ENCODE results near the gene ZNF780B. TPM values are rescaled to one million over a fixed set of nuclear protein-coding genes. Genes with fewer than 3 reads are reported as not detected.

ZNF780B gene
- total and polyA plus RNA-seq, 2 experiments from 2014 or later: 3.3 to 5.1 TPM

DNA sequence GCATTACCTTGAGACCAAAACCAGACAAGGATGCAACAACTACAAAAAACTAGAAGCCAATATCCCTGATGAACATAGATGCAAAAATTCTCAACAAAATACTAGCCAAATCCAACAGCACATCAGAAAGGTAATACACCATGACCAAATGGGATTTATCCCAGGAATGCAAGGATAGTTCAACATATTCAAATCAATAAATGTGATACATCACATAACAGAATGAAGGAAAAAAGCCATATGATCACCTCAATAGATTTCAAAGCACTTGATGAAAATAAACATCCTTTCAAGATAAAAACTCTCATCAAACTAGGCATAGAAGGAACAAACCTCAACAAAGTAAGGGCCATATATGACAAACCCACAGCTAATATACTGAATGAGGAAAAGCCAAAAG lies 69.4 kb downstream of the ZNF780B start:
- no peaks in the 10 kb centered on the region for H3K9me3 ChIP-seq (ENCODE audit: low read depth)
- no peaks in the 10 kb centered on the region for H3K4me1 ChIP-seq (ENCODE audit: insufficient read depth)
- in situ Hi-C loops (cut with MboI): no loop called here

DNA sequence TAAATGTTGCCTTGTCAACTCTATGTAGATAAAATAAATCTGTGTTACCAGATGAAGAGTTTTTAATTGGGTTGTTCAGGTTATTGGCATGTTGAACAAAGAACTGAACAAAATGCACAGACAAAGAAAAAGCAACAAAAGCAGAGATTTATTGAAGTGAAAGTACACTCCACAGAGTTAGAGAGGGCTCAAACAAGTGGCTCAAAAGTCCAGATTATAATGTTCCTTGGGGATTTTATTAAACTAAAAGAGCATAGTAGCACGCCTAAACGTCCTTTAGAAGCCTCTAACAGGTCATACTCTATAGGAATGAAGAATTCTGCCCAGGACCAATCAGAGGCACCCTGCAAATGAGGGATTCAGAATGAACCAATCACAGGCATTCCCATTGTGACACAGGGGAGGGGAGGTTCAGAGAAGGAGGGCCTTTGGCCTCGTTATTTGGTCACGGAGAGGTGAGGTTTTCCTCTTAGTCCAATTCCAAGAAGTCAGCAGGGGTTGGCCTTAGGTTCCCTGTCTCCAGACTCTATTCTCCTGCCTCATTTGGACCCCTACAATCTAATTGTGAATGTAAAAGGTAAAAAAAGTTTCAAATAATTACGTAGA lies 72.2 kb downstream of the ZNF780B start:
- H3K27me3 ChIP-seq (replicated peaks; ENCODE audit: insufficient read depth): no peaks in the 10 kb centered on the region
- H3K9me2 ChIP-seq (ENCODE audit: insufficient read depth): no peaks in the 10 kb centered on the region
- no peak for TF ChIP-seq EZH2 (IDR thresholded peaks at IDR 0.05; ENCODE audit: insufficient read depth, poor library complexity, severe bottlenecking)
- TF ChIP-seq EZH2phosphoT487 (IDR thresholded peaks at IDR 0.05; ENCODE audit: insufficient read depth, low read depth): no peak
- H3F3A ChIP-seq (ENCODE audit: insufficient read depth): peaks cover 37% of the 10 kb centered on the region; the same call in 1 of the 2 replicates
- in situ Hi-C loops (cut with MboI): no loop called here
- H3K9ac ChIP-seq: no peak overlapping the region
- H3K79me2 ChIP-seq (ENCODE audit: insufficient read depth): peaks cover 73% of the 10 kb centered on the region
- H3K27ac ChIP-seq: no peak overlapping the region
- no peaks in the 10 kb centered on the region for H3K9me3 ChIP-seq (ENCODE audit: low read depth)
- peaks cover 41% of the 10 kb centered on the region for H3K36me3 ChIP-seq (ENCODE audit: low read depth)
- no peak for DNase-seq
- H3K4me3 ChIP-seq: no peak overlapping the region
- H3K4me2 ChIP-seq (ENCODE audit: unreplicated experiment): no peak overlapping the region
- H2AFZ ChIP-seq: no peak overlapping the region
- H3K4me1 ChIP-seq (ENCODE audit: insufficient read depth): no peaks in the 10 kb centered on the region
- H4K20me1 ChIP-seq (ENCODE audit: insufficient read depth): no peaks in the 10 kb centered on the region
- 94 to 99% methylated on average over 5 of the region's 5 CpGs for WGBS, 2 experiments (ENCODE audit: low coverage in 1 of 2, low lambda C conversion rate in 2 of 2, missing lambda C conversion rate in 2 of 2)

More for the DNA sequence above, 69.4 kb downstream of the ZNF780B start:
- no peaks in the 10 kb centered on the region for H4K20me1 ChIP-seq (ENCODE audit: insufficient read depth)
- H3K27me3 ChIP-seq (replicated peaks; ENCODE audit: insufficient read depth): no peaks in the 10 kb centered on the region
- H3K79me2 ChIP-seq (ENCODE audit: insufficient read depth): peaks cover 89% of the 10 kb centered on the region
- no peak for TF ChIP-seq EZH2phosphoT487 (IDR thresholded peaks at IDR 0.05; ENCODE audit: insufficient read depth, low read depth)
- TF ChIP-seq EZH2 (IDR thresholded peaks at IDR 0.05; ENCODE audit: insufficient read depth, poor library complexity, severe bottlenecking): no peak
- no peak overlapping the region for H3K9ac ChIP-seq
- no peak overlapping the region for H2AFZ ChIP-seq
- H3K27ac ChIP-seq: no peak overlapping the region
- H3K4me3 ChIP-seq: no peak overlapping the region
- peaks cover 18% of the 10 kb centered on the region for H3K36me3 ChIP-seq (ENCODE audit: low read depth)
- no peaks in the 10 kb centered on the region for H3K9me2 ChIP-seq (ENCODE audit: insufficient read depth)
- H3F3A ChIP-seq (ENCODE audit: insufficient read depth): peaks cover 34% of the 10 kb centered on the region; the same call in 1 of the 2 replicates
- no peak for DNase-seq
- H3K4me2 ChIP-seq (ENCODE audit: unreplicated experiment): no peak overlapping the region

DNA sequence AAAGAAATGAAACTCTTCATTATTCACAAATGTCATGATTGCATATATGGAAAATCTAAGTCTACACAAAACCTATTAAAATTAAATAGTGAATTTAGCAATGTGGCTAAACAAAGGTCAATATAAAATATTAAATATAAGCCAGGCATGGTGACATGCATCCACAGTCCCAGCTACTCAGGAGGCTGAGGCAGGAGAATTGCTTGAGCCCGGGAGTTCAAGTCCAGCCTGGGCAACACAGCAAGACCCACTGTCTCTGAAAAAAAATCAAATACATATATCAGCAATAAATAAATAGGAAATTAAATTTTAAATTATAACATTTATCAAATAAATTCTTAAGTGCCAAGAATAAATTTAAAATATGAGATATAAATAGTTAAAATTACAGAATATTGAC lies 73.1 kb downstream of the ZNF780B start:
- Histone ChIP-seq H3K27ac (no peak overlapping the region), H3K4me1 (ENCODE audit: insufficient read depth) (no peaks in the 10 kb centered on the region), H3K9me3 (ENCODE audit: low read depth) (no peaks in the 10 kb centered on the region), H3K36me3 (ENCODE audit: low read depth) (peaks cover 47% of the 10 kb centered on the region), H3K9me2 (ENCODE audit: insufficient read depth) (no peaks in the 10 kb centered on the region), H3K4me3 (no peak overlapping the region), H2AFZ (no peak overlapping the region), H3K9ac (no peak overlapping the region), H3F3A (ENCODE audit: insufficient read depth) (peaks cover 37% of the 10 kb centered on the region; the same call in 1 of the 2 replicates), H3K79me2 (ENCODE audit: insufficient read depth) (peaks cover 71% of the 10 kb centered on the region), H4K20me1 (ENCODE audit: insufficient read depth) (no peaks in the 10 kb centered on the region), H3K27me3 (replicated peaks; ENCODE audit: insufficient read depth) (no peaks in the 10 kb centered on the region), H3K4me2 (ENCODE audit: unreplicated experiment) (no peak overlapping the region)
- in situ Hi-C loops (cut with MboI): no loop called here
- DNase-seq: no peak
- WGBS, 2 experiments (ENCODE audit: low coverage in 1 of 2, low lambda C conversion rate in 2 of 2, missing lambda C conversion rate in 2 of 2): 88 to 100% methylated on average over 1 of the region's 1 CpG
- no peak for TF ChIP-seq EZH2phosphoT487 (IDR thresholded peaks at IDR 0.05; ENCODE audit: insufficient read depth, low read depth)
- TF ChIP-seq EZH2 (IDR thresholded peaks at IDR 0.05; ENCODE audit: insufficient read depth, poor library complexity, severe bottlenecking): no peak

Other genes starting within 250 kb of the ZNF780B start
- gene DYRK1B, start 222.1 kb downstream of the ZNF780B start, total RNA-seq (2014; rRNA removed; shearing (Covaris generic)): 9.4 and 11.1 TPM in 2 replicates
- 14.9 and 15.0 TPM in 2 replicates for gene DYRK1B, start 222.1 kb downstream of the ZNF780B start, polyA plus RNA-seq (2016; fragmentation: Nextera tagmentation; extraction: Ambion mirVana)
- 59.3 and 66.9 TPM in 2 replicates for gene FBL, start 209.9 kb downstream of the ZNF780B start, total RNA-seq (2014; rRNA removed; shearing (Covaris generic))
- gene FBL, start 209.9 kb downstream of the ZNF780B start, polyA plus RNA-seq (2016; fragmentation: Nextera tagmentation; extraction: Ambion mirVana): 61.1 and 63.9 TPM in 2 replicates
- not detected in 2 replicates for gene FCGBP, start 121.6 kb downstream of the ZNF780B start, total RNA-seq (2014; rRNA removed; shearing (Covaris generic))
- not detected in 2 replicates for gene FCGBP, start 121.6 kb downstream of the ZNF780B start, polyA plus RNA-seq (2016; fragmentation: Nextera tagmentation; extraction: Ambion mirVana)
- gene PSMC4, start 85.1 kb downstream of the ZNF780B start, total RNA-seq (2014; rRNA removed; shearing (Covaris generic)): 94.8 and 137 TPM in 2 replicates
- gene PSMC4, start 85.1 kb downstream of the ZNF780B start, polyA plus RNA-seq (2016; fragmentation: Nextera tagmentation; extraction: Ambion mirVana): 112 and 113 TPM in 2 replicates
- gene ZNF546, start 59.2 kb downstream of the ZNF780B start, total RNA-seq (2014; rRNA removed; shearing (Covaris generic)): 1.4 and 6.1 TPM in 2 replicates
- 1.2 and 2.1 TPM in 2 replicates for gene ZNF546, start 59.2 kb downstream of the ZNF780B start, polyA plus RNA-seq (2016; fragmentation: Nextera tagmentation; extraction: Ambion mirVana)
- 6.1 and 7.2 TPM in 2 replicates for gene ZNF780A, start 34.7 kb upstream of the ZNF780B start, total RNA-seq (2014; rRNA removed; shearing (Covaris generic))
- 3.6 and 3.9 TPM in 2 replicates for gene ZNF780A, start 34.7 kb upstream of the ZNF780B start, polyA plus RNA-seq (2016; fragmentation: Nextera tagmentation; extraction: Ambion mirVana)
- 8.6 and 13.1 TPM in 2 replicates for gene MAP3K10, start 135.2 kb upstream of the ZNF780B start, total RNA-seq (2014; rRNA removed; shearing (Covaris generic))
- gene MAP3K10, start 135.2 kb upstream of the ZNF780B start, polyA plus RNA-seq (2016; fragmentation: Nextera tagmentation; extraction: Ambion mirVana): 1.4 and 1.8 TPM in 2 replicates
- not detected in 2 replicates for gene TTC9B, start 162.2 kb upstream of the ZNF780B start, total RNA-seq (2014; rRNA removed; shearing (Covaris generic))
- 0.15 TPM in 1 of 2 replicates, not detected in the other for gene TTC9B, start 162.2 kb upstream of the ZNF780B start, polyA plus RNA-seq (2016; fragmentation: Nextera tagmentation; extraction: Ambion mirVana)
- not detected in 2 replicates for gene CCNP, start 170.5 kb upstream of the ZNF780B start, total RNA-seq (2014; rRNA removed; shearing (Covaris generic))
- 0.19 and 0.23 TPM in 2 replicates for gene CCNP, start 170.5 kb upstream of the ZNF780B start, polyA plus RNA-seq (2016; fragmentation: Nextera tagmentation; extraction: Ambion mirVana)
- 123 and 145 TPM in 2 replicates for gene AKT2, start 229.1 kb upstream of the ZNF780B start, total RNA-seq (2014; rRNA removed; shearing (Covaris generic))
- gene AKT2, start 229.1 kb upstream of the ZNF780B start, polyA plus RNA-seq (2016; fragmentation: Nextera tagmentation; extraction: Ambion mirVana): 41.5 and 42.5 TPM in 2 replicates

Measured in GM23248 (cell line).